Measurements from ENCODE around the gene ZNRF3.

ZNRF3 gene

DNA sequence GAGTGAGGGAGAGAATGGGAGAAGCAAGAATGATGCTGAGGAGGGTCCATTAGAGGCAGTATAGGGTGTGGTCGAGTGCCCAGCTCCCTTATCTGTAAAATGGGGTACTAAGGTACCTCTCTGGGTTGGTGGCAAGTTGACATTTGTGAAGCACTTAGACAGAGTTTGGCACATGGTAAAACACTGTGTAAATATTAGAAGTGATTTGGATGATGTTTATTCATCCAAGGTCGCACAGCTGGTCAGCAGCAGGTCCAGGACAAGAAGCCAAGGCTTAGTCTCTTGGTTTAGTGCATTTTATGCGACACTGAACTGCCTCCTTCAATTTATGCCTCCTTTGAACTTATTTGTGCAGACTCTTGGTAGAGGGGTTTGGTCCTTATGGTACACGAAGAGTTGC is 208.9 kb downstream of the ZNRF3 start:
- CTCF ChIA-PET: interaction anchor here (1.3 kb wide), 1 partner anchor 62 kb away, joined by 5 read pairs; no protein-coding TSS in a partner anchor
- H3K27ac ChIP-seq (ENCODE audit: extremely low read depth, low read depth, low read length): no peak overlapping the region
- H3K4me3 ChIP-seq (ENCODE audit: low read depth, low read length): no peak overlapping the region
- H3K4me1 ChIP-seq (ENCODE audit: control insufficient read depth, insufficient read depth, low read length): peaks cover 3% of the 10 kb centered on the region; the same call in 1 of the 2 replicates
- no peaks in the 10 kb centered on the region for H3K9me3 ChIP-seq (ENCODE audit: control insufficient read depth, insufficient read depth, low read depth, low read length)
- no peak for TF ChIP-seq KLF7 (tag by site-specific recombination; IDR thresholded peaks at IDR 0.05; ENCODE audit: borderline replicate concordance)
- TF ChIP-seq ZBTB8A (tag by site-specific recombination; IDR thresholded peaks at IDR 0.05): no peak
- no peak for TF ChIP-seq KLF1 (tag by site-specific recombination; IDR thresholded peaks at IDR 0.05)
- TF ChIP-seq ZNF211 (tag by site-specific recombination; IDR thresholded peaks at IDR 0.05; ENCODE audit: low read depth): no peak
- POLR2A ChIA-PET: no interaction called here
- H3K36me3 ChIP-seq (ENCODE audit: control insufficient read depth in 2 of 2, insufficient read depth in 1 of 2, low read length in 2 of 2): peaks cover 0 to 9% of the 10 kb centered on the region in 2 experiments; a peak in 1 of 3 replicates

DNA sequence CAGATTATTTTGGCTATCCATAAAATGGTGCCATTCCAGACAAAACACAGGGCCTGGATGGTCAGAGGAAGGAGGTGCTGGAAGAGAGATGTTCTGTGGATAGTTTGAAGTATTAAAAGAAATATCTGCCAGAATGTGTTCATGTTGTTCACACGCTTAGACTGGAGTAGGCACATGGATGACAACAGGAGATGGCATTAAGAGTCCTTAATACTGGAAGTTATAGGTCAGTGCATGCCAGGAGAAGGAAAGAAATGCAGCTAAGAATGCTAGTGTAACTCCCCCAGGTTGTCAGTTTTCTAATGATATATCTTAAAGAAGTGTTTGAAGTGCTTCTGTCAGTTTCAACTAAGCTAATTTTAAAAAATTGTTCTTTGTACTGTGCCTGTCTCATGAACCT is 209.7 kb downstream of the ZNRF3 start:
- peaks cover 0 to 9% of the 10 kb centered on the region in 2 experiments; a peak in 1 of 3 replicates for H3K36me3 ChIP-seq (ENCODE audit: control insufficient read depth in 2 of 2, insufficient read depth in 1 of 2, low read length in 2 of 2)
- TF ChIP-seq, protein P1, sequence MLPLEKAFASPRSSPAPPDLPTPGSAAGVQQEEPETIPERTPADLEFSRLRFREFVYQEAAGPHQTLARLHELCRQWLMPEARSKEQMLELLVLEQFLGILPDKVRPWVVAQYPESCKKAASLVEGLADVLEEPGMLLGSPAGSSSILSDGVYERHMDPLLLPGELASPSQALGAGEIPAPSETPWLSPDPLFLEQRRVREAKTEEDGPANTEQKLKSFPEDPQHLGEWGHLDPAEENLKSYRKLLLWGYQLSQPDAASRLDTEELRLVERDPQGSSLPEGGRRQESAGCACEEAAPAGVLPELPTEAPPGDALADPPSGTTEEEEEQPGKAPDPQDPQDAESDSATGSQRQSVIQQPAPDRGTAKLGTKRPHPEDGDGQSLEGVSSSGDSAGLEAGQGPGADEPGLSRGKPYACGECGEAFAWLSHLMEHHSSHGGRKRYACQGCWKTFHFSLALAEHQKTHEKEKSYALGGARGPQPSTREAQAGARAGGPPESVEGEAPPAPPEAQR (tag by site-specific recombination; IDR thresholded peaks at IDR 0.05): no peak
- TF ChIP-seq, protein P2, sequence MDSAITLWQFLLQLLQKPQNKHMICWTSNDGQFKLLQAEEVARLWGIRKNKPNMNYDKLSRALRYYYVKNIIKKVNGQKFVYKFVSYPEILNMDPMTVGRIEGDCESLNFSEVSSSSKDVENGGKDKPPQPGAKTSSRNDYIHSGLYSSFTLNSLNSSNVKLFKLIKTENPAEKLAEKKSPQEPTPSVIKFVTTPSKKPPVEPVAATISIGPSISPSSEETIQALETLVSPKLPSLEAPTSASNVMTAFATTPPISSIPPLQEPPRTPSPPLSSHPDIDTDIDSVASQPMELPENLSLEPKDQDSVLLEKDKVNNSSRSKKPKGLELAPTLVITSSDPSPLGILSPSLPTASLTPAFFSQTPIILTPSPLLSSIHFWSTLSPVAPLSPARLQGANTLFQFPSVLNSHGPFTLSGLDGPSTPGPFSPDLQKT (IDR thresholded peaks at IDR 0.05; ENCODE audit: borderline replicate concordance, low read depth, low read length): no peak
- TF ChIP-seq ZNF248 (tag by site-specific recombination; IDR thresholded peaks at IDR 0.05) (no peak), YY2 (tag by site-specific recombination; IDR thresholded peaks at IDR 0.05) (no peak), TRIM28 (IDR thresholded peaks at IDR 0.05; ENCODE audit: borderline replicate concordance, low read length) (no peak), ZNF776 (tag by site-specific recombination; IDR thresholded peaks at IDR 0.05; ENCODE audit: borderline replicate concordance) (no peak), ZNF549 (tag by site-specific recombination; IDR thresholded peaks at IDR 0.05) (no peak), ZNF610 (tag by site-specific recombination; IDR thresholded peaks at IDR 0.05; ENCODE audit: borderline replicate concordance) (no peak), SALL2 (tag by site-specific recombination; IDR thresholded peaks at IDR 0.05; ENCODE audit: borderline replicate concordance) (no peak), SCRT2 (tag by site-specific recombination; IDR thresholded peaks at IDR 0.05) (no peak), ZNF138 (tag by site-specific recombination; IDR thresholded peaks at IDR 0.05; ENCODE audit: borderline replicate concordance) (no peak), ZBTB8A (tag by site-specific recombination; IDR thresholded peaks at IDR 0.05) (no peak), ZNF792 (tag by site-specific recombination; IDR thresholded peaks at IDR 0.05) (no peak), GLIS1 (tag by site-specific recombination; IDR thresholded peaks at IDR 0.05) (no peak), ZNF707 (tag by site-specific recombination; IDR thresholded peaks at IDR 0.05) (no peak), IKZF3 (tag by site-specific recombination; IDR thresholded peaks at IDR 0.05) (no peak), ZNF24 (tag by site-specific recombination; IDR thresholded peaks at IDR 0.05) (no peak), ZNF404 (tag by site-specific recombination; IDR thresholded peaks at IDR 0.05) (no peak)
- TF ChIP-seq, protein P3, sequence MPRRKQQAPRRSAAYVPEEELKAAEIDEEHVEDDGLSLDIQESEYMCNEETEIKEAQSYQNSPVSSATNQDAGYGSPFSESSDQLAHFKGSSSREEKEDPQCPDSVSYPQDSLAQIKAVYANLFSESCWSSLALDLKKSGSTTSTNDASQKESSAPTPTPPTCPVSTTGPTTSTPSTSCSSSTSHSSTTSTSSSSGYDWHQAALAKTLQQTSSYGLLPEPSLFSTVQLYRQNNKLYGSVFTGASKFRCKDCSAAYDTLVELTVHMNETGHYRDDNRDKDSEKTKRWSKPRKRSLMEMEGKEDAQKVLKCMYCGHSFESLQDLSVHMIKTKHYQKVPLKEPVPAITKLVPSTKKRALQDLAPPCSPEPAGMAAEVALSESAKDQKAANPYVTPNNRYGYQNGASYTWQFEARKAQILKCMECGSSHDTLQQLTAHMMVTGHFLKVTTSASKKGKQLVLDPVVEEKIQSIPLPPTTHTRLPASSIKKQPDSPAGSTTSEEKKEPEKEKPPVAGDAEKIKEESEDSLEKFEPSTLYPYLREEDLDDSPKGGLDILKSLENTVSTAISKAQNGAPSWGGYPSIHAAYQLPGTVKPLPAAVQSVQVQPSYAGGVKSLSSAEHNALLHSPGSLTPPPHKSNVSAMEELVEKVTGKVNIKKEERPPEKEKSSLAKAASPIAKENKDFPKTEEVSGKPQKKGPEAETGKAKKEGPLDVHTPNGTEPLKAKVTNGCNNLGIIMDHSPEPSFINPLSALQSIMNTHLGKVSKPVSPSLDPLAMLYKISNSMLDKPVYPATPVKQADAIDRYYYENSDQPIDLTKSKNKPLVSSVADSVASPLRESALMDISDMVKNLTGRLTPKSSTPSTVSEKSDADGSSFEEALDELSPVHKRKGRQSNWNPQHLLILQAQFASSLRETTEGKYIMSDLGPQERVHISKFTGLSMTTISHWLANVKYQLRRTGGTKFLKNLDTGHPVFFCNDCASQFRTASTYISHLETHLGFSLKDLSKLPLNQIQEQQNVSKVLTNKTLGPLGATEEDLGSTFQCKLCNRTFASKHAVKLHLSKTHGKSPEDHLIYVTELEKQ (tag by site-specific recombination; IDR thresholded peaks at IDR 0.05; ENCODE audit: borderline replicate concordance): no peak
- TF ChIP-seq, protein P4, sequence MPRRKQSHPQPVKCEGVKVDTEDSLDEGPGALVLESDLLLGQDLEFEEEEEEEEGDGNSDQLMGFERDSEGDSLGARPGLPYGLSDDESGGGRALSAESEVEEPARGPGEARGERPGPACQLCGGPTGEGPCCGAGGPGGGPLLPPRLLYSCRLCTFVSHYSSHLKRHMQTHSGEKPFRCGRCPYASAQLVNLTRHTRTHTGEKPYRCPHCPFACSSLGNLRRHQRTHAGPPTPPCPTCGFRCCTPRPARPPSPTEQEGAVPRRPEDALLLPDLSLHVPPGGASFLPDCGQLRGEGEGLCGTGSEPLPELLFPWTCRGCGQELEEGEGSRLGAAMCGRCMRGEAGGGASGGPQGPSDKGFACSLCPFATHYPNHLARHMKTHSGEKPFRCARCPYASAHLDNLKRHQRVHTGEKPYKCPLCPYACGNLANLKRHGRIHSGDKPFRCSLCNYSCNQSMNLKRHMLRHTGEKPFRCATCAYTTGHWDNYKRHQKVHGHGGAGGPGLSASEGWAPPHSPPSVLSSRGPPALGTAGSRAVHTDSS (tag by site-specific recombination; IDR thresholded peaks at IDR 0.05): no peak
- no peaks in the 10 kb centered on the region for H3K9me3 ChIP-seq (ENCODE audit: control insufficient read depth, insufficient read depth, low read depth, low read length)
- H3K4me3 ChIP-seq (ENCODE audit: low read depth, low read length): no peak overlapping the region
- peaks cover 3% of the 10 kb centered on the region; the same call in 1 of the 2 replicates for H3K4me1 ChIP-seq (ENCODE audit: control insufficient read depth, insufficient read depth, low read length)
- no peak overlapping the region for H3K27ac ChIP-seq (ENCODE audit: extremely low read depth, low read depth, low read length)
- ChIA-PET POLR2A (interaction anchor here (1.3 kb wide), 1 partner anchor 10 kb away, joined by 4 read pairs; no protein-coding TSS in a partner anchor), CTCF (interaction anchor here (0.6 to 1.0 kb wide), 2 partner anchors 56 to 61 kb away, joined by 3 read pairs; no protein-coding TSS in a partner anchor)
